HFF-Myc (cell line): Measurements from ENCODE around the gene HECW1.

ENCODE experiments used
- DNase-seq: peaks from one replicate; pipeline ENCODE4 v3.0.0-alpha.2; 2011; ENCODE audit warnings: low read depth; ENCODE audit errors: extremely low read depth
- H3K4me3 ChIP-seq: replicated peaks from 2 replicates; pipeline ENCODE4 v1.5.1; 2011; ENCODE audit warnings: low read depth, mild to moderate bottlenecking, control low read depth, low read length
- CTCF ChIP-seq: IDR thresholded peaks from 2 replicates; pipeline ENCODE4 v1.5.1; 2012; ENCODE audit warnings: mild to moderate bottlenecking, low read depth, low read length, control low read depth; ENCODE audit errors: missing control alignments

HECW1 gene

GRCh38 chr7:43600056-43600455 is 487.6 kb downstream of the HECW1 start:
- no peak overlapping the region for H3K4me3 ChIP-seq
- TF ChIP-seq CTCF: no peak

GRCh38 chr7:43602256-43602655 is 489.8 kb downstream of the HECW1 start:
- no peak overlapping the region for H3K4me3 ChIP-seq
- TF ChIP-seq CTCF: no peak
- DNase-seq: no peak

More at GRCh38 chr7:43600056-43600455, 487.6 kb downstream of the HECW1 start:
- no peak for DNase-seq

- no peak for TF ChIP-seq CTCF
- no peak for DNase-seq
Observed at GRCh38 chr7:43604251-43604650, 491.8 kb downstream of the HECW1 start.

GRCh38 chr7:43609097-43609496 is 496.6 kb downstream of the HECW1 start:
- H3K4me3 ChIP-seq: no peak overlapping the region
- no peak for TF ChIP-seq CTCF
- DNase-seq: no peak

More at GRCh38 chr7:43604251-43604650, 491.8 kb downstream of the HECW1 start:
- H3K4me3 ChIP-seq: no peak overlapping the region

- no peak for TF ChIP-seq CTCF
- no peak for DNase-seq
- no peak overlapping the region for H3K4me3 ChIP-seq
Observed at GRCh38 chr7:43612128-43612527, 499.7 kb downstream of the HECW1 start.

- no peak overlapping the region for H3K4me3 ChIP-seq
- no peak for DNase-seq
- no peak for TF ChIP-seq CTCF
Observed at GRCh38 chr7:43612599-43613589, 500.4 kb downstream of the HECW1 start.
